Measurements from ENCODE around the gene GAREM2.

Gene GAREM2

DNA sequence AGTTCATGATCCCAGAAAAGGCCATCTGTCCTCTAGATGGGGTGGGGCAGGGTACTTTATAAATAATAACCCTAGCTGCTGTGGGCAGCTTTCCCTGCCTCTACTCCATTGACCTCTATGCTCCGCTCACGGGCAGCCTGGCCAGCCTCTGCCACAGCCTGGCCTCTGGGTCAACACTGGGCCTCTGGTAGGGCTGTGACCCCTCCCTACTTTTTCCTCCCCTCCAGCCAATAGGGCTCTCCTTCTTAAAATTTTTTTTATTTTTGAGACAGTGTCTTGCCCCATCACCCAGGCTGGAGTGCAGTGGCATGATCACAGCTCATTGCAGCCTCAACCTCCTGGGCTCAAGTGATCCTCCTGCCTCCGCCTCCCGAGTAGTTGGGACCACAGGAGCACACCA is 4.1 kb upstream of the GAREM2 start:
- TF ChIP-seq, protein P1, sequence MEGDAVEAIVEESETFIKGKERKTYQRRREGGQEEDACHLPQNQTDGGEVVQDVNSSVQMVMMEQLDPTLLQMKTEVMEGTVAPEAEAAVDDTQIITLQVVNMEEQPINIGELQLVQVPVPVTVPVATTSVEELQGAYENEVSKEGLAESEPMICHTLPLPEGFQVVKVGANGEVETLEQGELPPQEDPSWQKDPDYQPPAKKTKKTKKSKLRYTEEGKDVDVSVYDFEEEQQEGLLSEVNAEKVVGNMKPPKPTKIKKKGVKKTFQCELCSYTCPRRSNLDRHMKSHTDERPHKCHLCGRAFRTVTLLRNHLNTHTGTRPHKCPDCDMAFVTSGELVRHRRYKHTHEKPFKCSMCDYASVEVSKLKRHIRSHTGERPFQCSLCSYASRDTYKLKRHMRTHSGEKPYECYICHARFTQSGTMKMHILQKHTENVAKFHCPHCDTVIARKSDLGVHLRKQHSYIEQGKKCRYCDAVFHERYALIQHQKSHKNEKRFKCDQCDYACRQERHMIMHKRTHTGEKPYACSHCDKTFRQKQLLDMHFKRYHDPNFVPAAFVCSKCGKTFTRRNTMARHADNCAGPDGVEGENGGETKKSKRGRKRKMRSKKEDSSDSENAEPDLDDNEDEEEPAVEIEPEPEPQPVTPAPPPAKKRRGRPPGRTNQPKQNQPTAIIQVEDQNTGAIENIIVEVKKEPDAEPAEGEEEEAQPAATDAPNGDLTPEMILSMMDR (conservative IDR thresholded peaks at IDR 0.05; ENCODE audit: low read depth, low read length): no peak
- H3K4me3 ChIP-seq (ENCODE audit: low read depth, low read length): no peak overlapping the region
- no peak for DNase-seq (ENCODE audit: low read depth)

DNA sequence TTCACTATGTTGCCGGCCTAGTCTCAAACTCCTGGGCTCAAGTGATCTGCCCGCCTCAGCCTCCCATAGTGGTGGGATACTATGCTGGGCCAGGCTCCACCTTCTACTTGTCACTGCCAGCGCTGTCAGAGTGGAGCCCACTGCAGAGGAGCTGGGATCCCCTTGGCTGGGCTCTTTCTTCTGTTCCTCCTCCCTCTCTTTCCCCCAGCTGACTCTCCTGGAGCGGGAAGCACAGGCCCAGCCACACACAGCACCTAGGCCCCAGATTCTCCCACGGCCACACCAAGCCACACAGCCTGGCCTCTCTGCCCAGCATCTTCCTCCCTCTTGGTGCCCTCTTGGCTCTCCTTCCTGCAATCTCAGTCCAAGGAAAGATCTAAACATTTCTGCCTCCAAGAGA is 3.7 kb upstream of the GAREM2 start:
- H3K4me3 ChIP-seq (ENCODE audit: low read depth, low read length): no peak overlapping the region
- DNase-seq (ENCODE audit: low read depth): no peak
- TF ChIP-seq, protein P1 (conservative IDR thresholded peaks at IDR 0.05; ENCODE audit: low read depth, low read length): no peak

DNA sequence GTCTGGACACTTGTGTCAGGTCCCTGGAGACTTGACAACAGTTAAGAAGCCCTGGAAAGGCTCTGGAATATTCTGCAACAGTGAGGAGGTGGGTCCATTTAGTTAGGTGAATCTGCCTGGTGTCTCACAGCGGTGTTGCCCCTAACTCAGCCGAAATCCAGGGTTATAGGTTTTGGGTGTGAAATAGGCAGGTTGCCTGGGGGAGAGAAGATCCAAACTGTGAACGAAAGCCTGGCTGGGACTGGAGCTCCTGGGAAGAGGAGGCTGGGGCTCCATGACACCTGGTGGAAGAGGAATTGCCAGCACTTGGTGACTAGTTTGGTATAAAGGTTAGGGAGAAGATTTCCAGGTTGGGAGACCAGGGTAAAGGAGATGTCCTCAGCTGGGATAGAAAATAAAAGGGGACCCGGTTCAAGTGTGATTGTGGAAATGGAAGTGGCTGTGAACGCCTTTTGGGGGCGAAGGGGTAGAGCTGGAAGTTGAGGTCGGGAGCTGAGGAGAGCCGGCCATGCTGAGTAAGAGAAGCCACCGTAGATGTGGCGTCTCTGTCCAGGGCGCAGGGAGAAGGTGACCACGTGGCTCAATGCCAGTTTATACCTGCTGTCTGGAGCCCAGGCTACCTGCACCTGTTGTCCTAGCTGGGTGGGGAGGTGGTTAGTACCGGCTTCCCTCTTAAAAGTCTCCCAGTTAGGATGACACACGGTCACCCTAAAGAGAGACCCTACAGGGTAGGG is 3.0 kb upstream of the GAREM2 start:
- TF ChIP-seq, protein P1 (conservative IDR thresholded peaks at IDR 0.05; ENCODE audit: low read depth, low read length): no peak
- H3K4me3 ChIP-seq (ENCODE audit: low read depth, low read length): no peak overlapping the region
- no peak for DNase-seq (ENCODE audit: low read depth)

DNA sequence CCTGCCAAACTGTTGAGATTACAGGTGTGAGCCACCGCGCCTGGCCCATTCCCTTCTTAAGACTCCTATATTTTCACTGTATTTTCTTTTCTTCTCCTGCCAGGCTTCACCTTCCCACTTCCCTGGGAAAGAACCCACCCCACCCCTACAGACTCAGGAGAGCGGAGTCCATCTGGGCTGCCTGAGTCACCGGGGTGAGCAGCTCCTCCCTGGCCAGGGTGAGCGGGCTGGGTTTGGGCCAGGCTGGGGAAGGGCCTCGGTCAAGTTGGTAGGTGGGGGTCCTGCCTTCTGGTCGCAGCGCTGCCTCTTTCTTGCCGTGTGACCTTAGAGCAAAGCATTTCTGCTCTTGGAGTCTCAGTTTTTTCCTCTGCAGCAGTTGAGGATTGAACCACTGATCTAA is 2.1 kb upstream of the GAREM2 start:
- TF ChIP-seq, protein P1 (conservative IDR thresholded peaks at IDR 0.05; ENCODE audit: low read depth, low read length): no peak
- no peak for DNase-seq (ENCODE audit: low read depth)
- no peak overlapping the region for H3K4me3 ChIP-seq (ENCODE audit: low read depth, low read length)

DNA sequence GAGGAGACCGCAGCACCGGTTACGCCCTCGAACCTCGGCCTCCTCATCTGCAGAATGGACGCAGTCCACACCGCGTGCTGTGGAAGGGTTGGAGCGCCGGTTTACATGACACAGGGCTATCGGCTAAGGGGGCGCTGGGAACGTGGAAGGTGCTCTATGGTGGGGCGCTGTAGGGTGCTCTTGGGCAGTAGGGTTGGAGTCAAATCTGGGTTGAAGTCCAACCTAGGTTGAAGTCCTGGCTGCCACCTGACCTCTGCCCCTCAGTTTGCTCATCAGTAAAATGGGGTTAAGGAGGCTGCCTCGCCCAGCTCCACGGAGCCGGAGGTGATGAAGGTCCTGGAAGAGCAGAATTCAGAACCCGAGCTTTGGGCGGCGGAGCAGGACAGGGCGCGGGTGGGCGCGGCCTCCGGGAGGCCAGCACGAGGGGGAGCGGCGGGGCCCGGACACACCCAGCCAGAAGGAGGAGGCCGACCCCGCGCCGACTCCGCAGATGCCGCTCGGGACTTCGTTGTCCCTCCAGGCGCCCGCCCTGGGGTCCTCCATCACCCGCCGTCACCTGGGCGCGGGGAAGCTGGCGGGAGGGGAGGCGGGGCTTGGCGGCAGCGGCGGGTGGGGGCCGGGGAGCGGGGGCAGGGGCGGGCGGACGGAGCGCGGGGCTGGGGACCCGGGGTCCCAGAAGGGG is 558 bp upstream of the GAREM2 start:
- TF ChIP-seq, protein P1 (conservative IDR thresholded peaks at IDR 0.05; ENCODE audit: low read depth, low read length): no peak
- DNase-seq (ENCODE audit: low read depth): no peak
- peak overlapping the region; percentile 21 for H3K4me3 ChIP-seq (ENCODE audit: low read depth, low read length)

DNA sequence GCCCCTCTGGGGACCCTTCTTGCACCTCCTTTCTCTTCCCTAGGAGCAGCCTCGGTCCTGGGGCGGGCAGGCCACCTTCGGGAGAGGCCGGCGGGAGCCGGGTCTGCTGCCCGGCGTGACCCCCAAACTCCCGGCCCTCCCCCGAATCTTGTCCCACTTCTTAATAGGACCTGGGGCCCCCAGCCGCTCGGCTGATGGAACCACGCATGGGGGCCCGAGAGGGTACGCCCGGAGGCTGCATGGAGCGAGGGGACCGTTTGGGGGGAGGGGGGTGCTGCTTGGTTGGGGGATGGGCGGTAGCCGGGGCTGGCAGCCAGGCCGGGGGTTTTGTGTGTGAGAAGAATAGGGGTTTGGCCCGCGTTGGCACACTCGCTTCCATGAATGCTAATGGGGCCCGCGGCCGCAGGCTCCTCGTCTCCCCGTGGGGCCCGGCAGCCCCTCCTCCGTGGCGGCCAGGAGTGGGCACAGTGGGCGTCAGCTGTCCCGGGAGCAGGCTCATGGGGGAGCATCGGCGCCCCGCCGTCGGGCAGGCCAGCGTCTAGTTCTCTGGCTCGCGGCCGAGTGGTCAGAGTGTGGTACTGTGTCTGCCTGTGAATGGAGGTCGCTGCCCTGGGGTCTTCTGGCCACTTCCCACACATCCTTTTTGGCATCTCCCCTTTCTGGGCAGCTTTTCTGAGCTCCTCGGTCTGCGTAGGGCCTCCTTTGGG is 1.0 kb downstream of the GAREM2 start:
- DNase-seq (ENCODE audit: low read depth): no peak
- H3K4me3 ChIP-seq (ENCODE audit: low read depth, low read length): no peak overlapping the region
- TF ChIP-seq, protein P1 (conservative IDR thresholded peaks at IDR 0.05; ENCODE audit: low read depth, low read length): no peak
